Activated naive CD8-positive, alpha-beta T cell treated with anti-CD3 and anti-CD28 coated beads for 36 hours (primary cell): ENCODE data around the gene FRMD8. TPM values are rescaled to one million over a fixed set of nuclear protein-coding genes. Genes with fewer than 3 reads are reported as not detected.
A peak's percentile ranks its signal among the peaks of the same experiment; 100 is the strongest.

Experiments
- DNase-seq: peaks from one replicate; pipeline ENCODE4 v3.0.0; 2021
- H3K27ac Mint-ChIP-seq: one replicate; pipeline ENCODE4 v1.8.0; 2022; ENCODE audit warnings: mild to moderate bottlenecking, moderate library complexity, mixed read lengths
- H3K27me3 Mint-ChIP-seq: one replicate; pipeline ENCODE4 v1.8.0; 2022; ENCODE audit warnings: mild to moderate bottlenecking, mixed read lengths
- H3K36me3 Mint-ChIP-seq: one replicate; pipeline ENCODE4 v1.8.0; 2021; ENCODE audit warnings: mild to moderate bottlenecking, mixed read lengths
- H3K4me1 Mint-ChIP-seq: one replicate; pipeline ENCODE4 v1.8.0; 2021; ENCODE audit warnings: mixed read lengths
- H3K4me3 Mint-ChIP-seq: one replicate; pipeline ENCODE4 v1.8.0; 2022; ENCODE audit warnings: mild to moderate bottlenecking, moderate library complexity, mixed read lengths
- H3K9me3 Mint-ChIP-seq: one replicate; pipeline ENCODE4 v1.8.0; 2022; ENCODE audit warnings: mixed read lengths
- total RNA-seq, 2 experiments: library from RNA; stranded (reverse); gene quantifications; one replicate each; pipeline ENCODE4 v1.2.3, GENCODE V29; 2021

FRMD8 gene
- total RNA-seq, 2 experiments from 2014 or later = 33.1 to 36.3 TPM

GRCh38 chr11:65429068-65429681 lies 42.7 kb downstream of the FRMD8 start:
- H3K36me3 Mint-ChIP-seq = peaks cover 54% of the 10 kb centered on the region
- H3K27me3 Mint-ChIP-seq = peaks cover 11% of the 10 kb centered on the region
- no peak for DNase-seq
- peaks cover 89% of the 10 kb centered on the region for H3K4me1 Mint-ChIP-seq
- H3K4me3 Mint-ChIP-seq = peak overlapping the region; percentile 100
- H3K27ac Mint-ChIP-seq = peak overlapping the region; percentile 99
- H3K9me3 Mint-ChIP-seq = no peaks in the 10 kb centered on the region

- Mint-ChIP-seq H3K27me3 (peaks cover 4% of the 10 kb centered on the region), H3K4me3 (peak overlapping the region; percentile 100), H3K36me3 (peaks cover 49% of the 10 kb centered on the region), H3K4me1 (peaks cover 89% of the 10 kb centered on the region), H3K27ac (peak overlapping the region; percentile 99), H3K9me3 (no peaks in the 10 kb centered on the region)
- DNase-seq = peak; percentile 51
Observed at GRCh38 chr11:65429724-65430405, 43.4 kb downstream of the FRMD8 start.

GRCh38 chr11:65430406-65431217 lies 44.2 kb downstream of the FRMD8 start:
- peaks cover 89% of the 10 kb centered on the region for H3K4me1 Mint-ChIP-seq
- no peaks in the 10 kb centered on the region for H3K27me3 Mint-ChIP-seq
- no peak for DNase-seq
- peak overlapping the region; percentile 99 for H3K27ac Mint-ChIP-seq
- peak overlapping the region; percentile 100 for H3K4me3 Mint-ChIP-seq
- H3K9me3 Mint-ChIP-seq = no peaks in the 10 kb centered on the region
- peaks cover 43% of the 10 kb centered on the region for H3K36me3 Mint-ChIP-seq

GRCh38 chr11:65431451-65432099 lies 45.1 kb downstream of the FRMD8 start:
- DNase-seq = peak; percentile 33
- H3K4me3 Mint-ChIP-seq = peak overlapping the region; percentile 33
- H3K27me3 Mint-ChIP-seq = no peaks in the 10 kb centered on the region
- H3K4me1 Mint-ChIP-seq = peaks cover 89% of the 10 kb centered on the region
- H3K27ac Mint-ChIP-seq = peak overlapping the region; percentile 80
- no peaks in the 10 kb centered on the region for H3K9me3 Mint-ChIP-seq
- H3K36me3 Mint-ChIP-seq = peaks cover 34% of the 10 kb centered on the region

- H3K27ac Mint-ChIP-seq = peak overlapping the region; percentile 80
- DNase-seq = no peak
- H3K4me3 Mint-ChIP-seq = peak overlapping the region; percentile 33
- peaks cover 28% of the 10 kb centered on the region for H3K36me3 Mint-ChIP-seq
- peaks cover 86% of the 10 kb centered on the region for H3K4me1 Mint-ChIP-seq
- H3K27me3 Mint-ChIP-seq = no peaks in the 10 kb centered on the region
- H3K9me3 Mint-ChIP-seq = no peaks in the 10 kb centered on the region
Observed at GRCh38 chr11:65432100-65432650, 45.7 kb downstream of the FRMD8 start.

- no peak for DNase-seq
- Mint-ChIP-seq H3K9me3 (no peaks in the 10 kb centered on the region), H3K27me3 (no peaks in the 10 kb centered on the region), H3K36me3 (peaks cover 25% of the 10 kb centered on the region), H3K4me1 (peaks cover 81% of the 10 kb centered on the region), H3K4me3 (peak overlapping the region; percentile 12), H3K27ac (peak overlapping the region; percentile 80)
Observed at GRCh38 chr11:65432686-65433582, 46.5 kb downstream of the FRMD8 start.

GRCh38 chr11:65433657-65434056 lies 47.2 kb downstream of the FRMD8 start:
- H3K27ac Mint-ChIP-seq = peak overlapping the region; percentile 63
- no peak for DNase-seq
- H3K9me3 Mint-ChIP-seq = no peaks in the 10 kb centered on the region
- no peak overlapping the region for H3K4me3 Mint-ChIP-seq
- no peaks in the 10 kb centered on the region for H3K27me3 Mint-ChIP-seq
- H3K36me3 Mint-ChIP-seq = peaks cover 24% of the 10 kb centered on the region
- peaks cover 76% of the 10 kb centered on the region for H3K4me1 Mint-ChIP-seq

GRCh38 chr11:65434057-65434666 lies 47.7 kb downstream of the FRMD8 start:
- H3K36me3 Mint-ChIP-seq = peaks cover 29% of the 10 kb centered on the region
- peak overlapping the region; percentile 8 for H3K27ac Mint-ChIP-seq
- no peak overlapping the region for H3K4me3 Mint-ChIP-seq
- no peaks in the 10 kb centered on the region for H3K27me3 Mint-ChIP-seq
- no peaks in the 10 kb centered on the region for H3K9me3 Mint-ChIP-seq
- no peak for DNase-seq
- H3K4me1 Mint-ChIP-seq = peaks cover 76% of the 10 kb centered on the region

GRCh38 chr11:65434667-65435410 lies 48.4 kb downstream of the FRMD8 start:
- H3K9me3 Mint-ChIP-seq = no peaks in the 10 kb centered on the region
- H3K4me1 Mint-ChIP-seq = peaks cover 76% of the 10 kb centered on the region
- peak overlapping the region; percentile 38 for H3K27ac Mint-ChIP-seq
- peaks cover 35% of the 10 kb centered on the region for H3K36me3 Mint-ChIP-seq
- no peak for DNase-seq
- no peak overlapping the region for H3K4me3 Mint-ChIP-seq
- no peaks in the 10 kb centered on the region for H3K27me3 Mint-ChIP-seq

- H3K27me3 Mint-ChIP-seq = no peaks in the 10 kb centered on the region
- H3K36me3 Mint-ChIP-seq = peaks cover 36% of the 10 kb centered on the region
- H3K4me3 Mint-ChIP-seq = no peak overlapping the region
- no peaks in the 10 kb centered on the region for H3K9me3 Mint-ChIP-seq
- H3K4me1 Mint-ChIP-seq = peaks cover 75% of the 10 kb centered on the region
- DNase-seq = no peak
- H3K27ac Mint-ChIP-seq = no peak overlapping the region
Observed at GRCh38 chr11:65435411-65435931, 49.0 kb downstream of the FRMD8 start.

GRCh38 chr11:65435981-65436411 lies 49.6 kb downstream of the FRMD8 start:
- Mint-ChIP-seq H3K4me1 (peaks cover 73% of the 10 kb centered on the region), H3K9me3 (no peaks in the 10 kb centered on the region), H3K4me3 (no peak overlapping the region), H3K27ac (no peak overlapping the region), H3K27me3 (no peaks in the 10 kb centered on the region), H3K36me3 (peaks cover 39% of the 10 kb centered on the region)
- DNase-seq = no peak

GRCh38 chr11:65436412-65437032 lies 50.1 kb downstream of the FRMD8 start:
- peaks cover 72% of the 10 kb centered on the region for H3K4me1 Mint-ChIP-seq
- peak overlapping the region; percentile 45 for H3K27ac Mint-ChIP-seq
- H3K4me3 Mint-ChIP-seq = no peak overlapping the region
- DNase-seq = no peak
- H3K9me3 Mint-ChIP-seq = no peaks in the 10 kb centered on the region
- no peaks in the 10 kb centered on the region for H3K27me3 Mint-ChIP-seq
- H3K36me3 Mint-ChIP-seq = peaks cover 40% of the 10 kb centered on the region
